Measurements from ENCODE around the gene EXOSC9.

GRCh38 chr4:121792966-121793365, 8.2 kb upstream of the EXOSC9 start:
- TF ChIP-seq, protein P1, sequence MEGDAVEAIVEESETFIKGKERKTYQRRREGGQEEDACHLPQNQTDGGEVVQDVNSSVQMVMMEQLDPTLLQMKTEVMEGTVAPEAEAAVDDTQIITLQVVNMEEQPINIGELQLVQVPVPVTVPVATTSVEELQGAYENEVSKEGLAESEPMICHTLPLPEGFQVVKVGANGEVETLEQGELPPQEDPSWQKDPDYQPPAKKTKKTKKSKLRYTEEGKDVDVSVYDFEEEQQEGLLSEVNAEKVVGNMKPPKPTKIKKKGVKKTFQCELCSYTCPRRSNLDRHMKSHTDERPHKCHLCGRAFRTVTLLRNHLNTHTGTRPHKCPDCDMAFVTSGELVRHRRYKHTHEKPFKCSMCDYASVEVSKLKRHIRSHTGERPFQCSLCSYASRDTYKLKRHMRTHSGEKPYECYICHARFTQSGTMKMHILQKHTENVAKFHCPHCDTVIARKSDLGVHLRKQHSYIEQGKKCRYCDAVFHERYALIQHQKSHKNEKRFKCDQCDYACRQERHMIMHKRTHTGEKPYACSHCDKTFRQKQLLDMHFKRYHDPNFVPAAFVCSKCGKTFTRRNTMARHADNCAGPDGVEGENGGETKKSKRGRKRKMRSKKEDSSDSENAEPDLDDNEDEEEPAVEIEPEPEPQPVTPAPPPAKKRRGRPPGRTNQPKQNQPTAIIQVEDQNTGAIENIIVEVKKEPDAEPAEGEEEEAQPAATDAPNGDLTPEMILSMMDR (conservative IDR thresholded peaks at IDR 0.05 in 1 of 2, IDR thresholded peaks at IDR 0.05 in 1 of 2; ENCODE audit: extremely low read depth in 1 of 2, insufficient read depth in 1 of 2, low read depth in 1 of 2, low read length in 2 of 2) = no peak
- no peak for TF ChIP-seq EZH2 (IDR thresholded peaks at IDR 0.05; ENCODE audit: borderline replicate concordance, low read length)

Data from mammary epithelial cell (primary cell).